SK-N-SH treated with all-trans-retinoic acid at 6 μM for 48 hours (cell line): ENCODE data around the gene RPS6KB2.

ENCODE experiments used
- ATAC-seq: fragments of 200-7000 bp; cut with Tn5 transposase; 3 replicates; pipeline ENCODE4 v1.9.1; 2020; ENCODE audit warnings: mild to moderate bottlenecking, moderate library complexity
- ARNTL ChIP-seq: fragments of 450-650 bp; formaldehyde crosslinking; IDR thresholded peaks from 2 replicates; pipeline ENCODE4 v1.5.0; 2020; ENCODE audit warnings: low read depth, mild to moderate bottlenecking, moderate library complexity, borderline replicate concordance
- GLIS3 ChIP-seq: fragments of 250-450 bp; sonication (Bioruptor Pico); IDR thresholded peaks from 2 replicates; pipeline ENCODE4 v1.5.0; 2020; ENCODE audit warnings: mild to moderate bottlenecking, moderate library complexity
- ISL1 ChIP-seq: fragments of 250-450 bp; sonication (Bioruptor Pico); IDR thresholded peaks from 2 replicates; pipeline ENCODE4 v2.1.2; 2022; ENCODE audit warnings: mild to moderate bottlenecking, moderate library complexity
- PATZ1 ChIP-seq: fragments of 250-450 bp; sonication (Bioruptor Pico); IDR thresholded peaks from 2 replicates; pipeline ENCODE4 v1.8.0; 2020; ENCODE audit warnings: mild to moderate bottlenecking, moderate library complexity, borderline replicate concordance
- PPARA ChIP-seq: fragments of 250-450 bp; sonication (Bioruptor Pico); IDR thresholded peaks from 2 replicates; pipeline ENCODE4 v1.5.0; 2020; ENCODE audit warnings: mild to moderate bottlenecking, borderline replicate concordance
- SNAI2 ChIP-seq: fragments of 250-450 bp; sonication (Bioruptor Pico); IDR thresholded peaks from 2 replicates; pipeline ENCODE4 v1.5.0; 2020; ENCODE audit warnings: mild to moderate bottlenecking, moderate library complexity
- TCF4 ChIP-seq: fragments of 250-450 bp; sonication (Bioruptor Pico); IDR thresholded peaks from 2 replicates; pipeline ENCODE4 v1.8.0; 2021; ENCODE audit warnings: mild to moderate bottlenecking, moderate library complexity, borderline replicate concordance
- TOX ChIP-seq: fragments of 250-450 bp; sonication (Bioruptor Pico); IDR thresholded peaks from 2 replicates; pipeline ENCODE4 v1.8.0; 2021; ENCODE audit warnings: mild to moderate bottlenecking, moderate library complexity, borderline replicate concordance
- TSHZ2 ChIP-seq: fragments of 250-450 bp; sonication (Bioruptor Pico); IDR thresholded peaks from 2 replicates; pipeline ENCODE4 v1.5.0; 2020; ENCODE audit warnings: mild to moderate bottlenecking, moderate library complexity
- ZFP3 ChIP-seq: fragments of 250-450 bp; sonication (Bioruptor Pico); IDR thresholded peaks from 2 replicates; pipeline ENCODE4 v1.5.0; 2020; ENCODE audit warnings: mild to moderate bottlenecking, moderate library complexity
- ZNF565 ChIP-seq: fragments of 450-650 bp; formaldehyde crosslinking; conservative IDR thresholded peaks from 2 replicates; pipeline ENCODE4 v1.5.0; 2020; ENCODE audit warnings: low read depth, mild to moderate bottlenecking, moderate library complexity
- ZNF70 ChIP-seq: fragments of 450-650 bp; formaldehyde crosslinking; IDR thresholded peaks from 2 replicates; pipeline ENCODE4 v1.5.0; 2020; ENCODE audit warnings: mild to moderate bottlenecking, moderate library complexity
- ZNF8 ChIP-seq: fragments of 450-650 bp; formaldehyde crosslinking; IDR thresholded peaks from 2 replicates; pipeline ENCODE4 v1.5.0; 2020; ENCODE audit warnings: mild to moderate bottlenecking, moderate library complexity
- TF ChIP-seq, protein P1 (sequence below): fragments of 250-450 bp; sonication (Bioruptor Pico); IDR thresholded peaks from 2 replicates; pipeline ENCODE4 v1.8.0; 2021; ENCODE audit warnings: low read depth, mild to moderate bottlenecking, moderate library complexity, borderline replicate concordance
- TF ChIP-seq, protein P2 (sequence below): fragments of 250-450 bp; sonication (Bioruptor Pico); IDR thresholded peaks from 2 replicates; pipeline ENCODE4 v1.5.1; 2020; ENCODE audit warnings: low read depth, mild to moderate bottlenecking, moderate library complexity

The RPS6KB2 gene

GRCh38 chr11:67437082-67437808, 9.0 kb downstream of the RPS6KB2 start, which contains the start of gene PTPRCAP:
PTPRCAP (minus strand) TSS chr11:67437682; CDS start chr11:67437619, 63 bp downstream.
- no peak for ATAC-seq

DNA sequence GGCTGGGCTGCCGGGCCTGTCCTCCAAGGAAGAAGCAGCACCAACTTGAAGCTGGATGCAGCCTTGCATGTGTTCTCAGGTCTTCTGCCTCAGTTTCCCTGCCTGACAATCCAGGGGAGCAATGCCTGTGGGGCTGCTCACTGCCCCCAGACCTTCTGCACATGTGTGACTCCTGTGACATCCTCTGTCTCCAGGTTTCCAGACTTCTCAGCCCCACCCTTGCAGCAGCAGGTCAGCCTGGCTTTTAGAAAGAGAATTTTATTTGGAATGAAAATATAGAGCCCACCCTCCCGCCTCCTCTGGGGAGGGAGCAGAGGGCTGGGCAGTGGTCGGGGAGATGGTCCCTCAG, 9.5 kb downstream of the RPS6KB2 start:
- TF ChIP-seq ZNF565 (CRISPR knock-in tag) (no peak), TCF4 (no peak), PPARA (CRISPR knock-in tag) (no peak), ZFP3 (CRISPR knock-in tag) (no peak), ISL1 (no peak), PATZ1 (CRISPR knock-in tag) (no peak), TOX (CRISPR knock-in tag) (no peak), ARNTL (CRISPR knock-in tag) (no peak), GLIS3 (CRISPR knock-in tag) (no peak), TSHZ2 (CRISPR knock-in tag) (no peak), ZNF70 (CRISPR knock-in tag) (no peak)
- TF ChIP-seq, protein P1, sequence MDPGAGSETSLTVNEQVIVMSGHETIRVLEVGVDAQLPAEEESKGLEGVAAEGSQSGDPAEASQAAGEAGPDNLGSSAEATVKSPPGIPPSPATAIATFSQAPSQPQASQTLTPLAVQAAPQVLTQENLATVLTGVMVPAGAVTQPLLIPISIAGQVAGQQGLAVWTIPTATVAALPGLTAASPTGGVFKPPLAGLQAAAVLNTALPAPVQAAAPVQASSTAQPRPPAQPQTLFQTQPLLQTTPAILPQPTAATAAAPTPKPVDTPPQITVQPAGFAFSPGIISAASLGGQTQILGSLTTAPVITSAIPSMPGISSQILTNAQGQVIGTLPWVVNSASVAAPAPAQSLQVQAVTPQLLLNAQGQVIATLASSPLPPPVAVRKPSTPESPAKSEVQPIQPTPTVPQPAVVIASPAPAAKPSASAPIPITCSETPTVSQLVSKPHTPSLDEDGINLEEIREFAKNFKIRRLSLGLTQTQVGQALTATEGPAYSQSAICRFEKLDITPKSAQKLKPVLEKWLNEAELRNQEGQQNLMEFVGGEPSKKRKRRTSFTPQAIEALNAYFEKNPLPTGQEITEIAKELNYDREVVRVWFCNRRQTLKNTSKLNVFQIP = no peak
- TF ChIP-seq, all 23 proteins: peak for 0
- ATAC-seq = no peak

More at GRCh38 chr11:67437082-67437808, 9.0 kb downstream of the RPS6KB2 start, which contains the start of gene PTPRCAP:
- TF ChIP-seq, protein P2, sequence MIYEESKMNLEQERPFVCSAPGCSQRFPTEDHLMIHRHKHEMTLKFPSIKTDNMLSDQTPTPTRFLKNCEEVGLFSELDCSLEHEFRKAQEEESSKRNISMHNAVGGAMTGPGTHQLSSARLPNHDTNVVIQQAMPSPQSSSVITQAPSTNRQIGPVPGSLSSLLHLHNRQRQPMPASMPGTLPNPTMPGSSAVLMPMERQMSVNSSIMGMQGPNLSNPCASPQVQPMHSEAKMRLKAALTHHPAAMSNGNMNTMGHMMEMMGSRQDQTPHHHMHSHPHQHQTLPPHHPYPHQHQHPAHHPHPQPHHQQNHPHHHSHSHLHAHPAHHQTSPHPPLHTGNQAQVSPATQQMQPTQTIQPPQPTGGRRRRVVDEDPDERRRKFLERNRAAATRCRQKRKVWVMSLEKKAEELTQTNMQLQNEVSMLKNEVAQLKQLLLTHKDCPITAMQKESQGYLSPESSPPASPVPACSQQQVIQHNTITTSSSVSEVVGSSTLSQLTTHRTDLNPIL (CRISPR knock-in tag) = no peak
- TF ChIP-seq TSHZ2 (CRISPR knock-in tag) (no peak), ZNF8 (CRISPR knock-in tag) (no peak), ZNF70 (CRISPR knock-in tag) (no peak), SNAI2 (CRISPR knock-in tag) (no peak)
- TF ChIP-seq, protein P1 = no peak
